Measurements from ENCODE around the gene LARGE1. TPM values are rescaled to one million over a fixed set of nuclear protein-coding genes. Genes with fewer than 3 reads are reported as not detected.

Gene LARGE1
- total and polyA plus RNA-seq, 2 of the 13 experiments (the other 11 are each of a cell fraction or from before 2014, with no cell fraction given), result 8.4 to 11.0 TPM

GRCh38 chr22:33510429-33510904, 409.8 kb downstream of the LARGE1 start (continued):
- no peak for TF ChIP-seq SYNCRIP (IDR thresholded peaks at IDR 0.05; ENCODE audit: insufficient read depth, low read depth, low read length)
- no peak for TF ChIP-seq NFYC (CRISPR knock-in tag; IDR thresholded peaks at IDR 0.05)
- TF ChIP-seq MAZ (IDR thresholded peaks at IDR 0.05; ENCODE audit: borderline replicate concordance, low read depth, low read length), result no peak
- TF ChIP-seq MAZ (CRISPR knock-in tag; IDR thresholded peaks at IDR 0.05; ENCODE audit: low read depth), result no peak
- no peak; the same call in 1 of the 2 replicates for TF ChIP-seq ZNF263 (CRISPR knock-in tag; IDR thresholded peaks at IDR 0.05)
- TF ChIP-seq NFKBIZ (CRISPR knock-in tag; IDR thresholded peaks at IDR 0.05), result no peak
- no peak for TF ChIP-seq AFF4 (CRISPR knock-in tag; IDR thresholded peaks at IDR 0.05)
- TF ChIP-seq ZNF20 (CRISPR knock-in tag; IDR thresholded peaks at IDR 0.05), result no peak
- no peak for TF ChIP-seq BCLAF1 (IDR thresholded peaks at IDR 0.05)
- peak; percentile 80; the same call in 1 of the 2 replicates for TF ChIP-seq RXRB (CRISPR knock-in tag; IDR thresholded peaks at IDR 0.05; ENCODE audit: borderline replicate concordance)
- no peak for TF ChIP-seq ZNF33A (CRISPR knock-in tag; IDR thresholded peaks at IDR 0.05; ENCODE audit: borderline replicate concordance)
- no peak for TF ChIP-seq STAT5B (CRISPR knock-in tag; IDR thresholded peaks at IDR 0.05)
- no peak; the same call in 1 of the 2 replicates for TF ChIP-seq ZNF747 (CRISPR knock-in tag; IDR thresholded peaks at IDR 0.05; ENCODE audit: borderline replicate concordance)
- TF ChIP-seq ZNF597 (CRISPR knock-in tag; IDR thresholded peaks at IDR 0.05), result no peak
- no peak for TF ChIP-seq GLI4 (CRISPR knock-in tag; IDR thresholded peaks at IDR 0.05; ENCODE audit: borderline replicate concordance)
- no peak for TF ChIP-seq ZNF367 (CRISPR knock-in tag; IDR thresholded peaks at IDR 0.05; ENCODE audit: borderline replicate concordance)
- TF ChIP-seq ZNF619 (CRISPR knock-in tag; IDR thresholded peaks at IDR 0.05), result no peak
- TF ChIP-seq CEBPB (IDR thresholded peaks at IDR 0.05; ENCODE audit: borderline replicate concordance, low read depth, low read length), result peak; percentile 85
- peak; percentile 62; the same call in 1 of the 2 replicates for TF ChIP-seq GATA4 (IDR thresholded peaks at IDR 0.05; ENCODE audit: borderline replicate concordance, low read depth)
- no peak for TF ChIP-seq HDAC6 (IDR thresholded peaks at IDR 0.05; ENCODE audit: low read depth, low read length)
- peak; percentile 74 for TF ChIP-seq LCORL (IDR thresholded peaks at IDR 0.05)
- TF ChIP-seq LCORL (CRISPR knock-in tag; IDR thresholded peaks at IDR 0.05), result peak; percentile 99
- no peak for TF ChIP-seq NR2F1 (CRISPR knock-in tag; IDR thresholded peaks at IDR 0.05)
